Activated CD8-positive, alpha-beta T cell treated with anti-CD3 and anti-CD28 coated beads for 36 hours (primary cell): ENCODE data around the gene CEP70. TPM values are rescaled to one million over a fixed set of nuclear protein-coding genes. Genes with fewer than 3 reads are reported as not detected.

ENCODE experiments used
- ATAC-seq: fragments of 200-7000 bp; cut with Tn5 transposase; one replicate; pipeline ENCODE4 v1.10.0; 2021; ENCODE audit warnings: mild to moderate bottlenecking, moderate library complexity
- CTCF ChIA-PET: fragments of 350-600 bp; sonication (Branson Sonifier 250); formaldehyde crosslinking; loops from one replicate; lab custom pipeline; 2021; ENCODE audit warnings: antibody characterized with exemption; lab: Charles Lee
- POLR2A ChIA-PET: fragments of 350-600 bp; sonication (Branson Sonifier 250); formaldehyde crosslinking; loops from one replicate; lab custom pipeline; 2021; ENCODE audit warnings: antibody characterized with exemption; lab: Charles Lee
- DNase-seq: peaks from one replicate; pipeline ENCODE4 v3.0.0-alpha.2; 2020
- H3K27ac Mint-ChIP-seq: one replicate; pipeline ENCODE4 v1.8.0; 2021; ENCODE audit warnings: mild to moderate bottlenecking, mixed read lengths
- H3K27me3 Mint-ChIP-seq: one replicate; pipeline ENCODE4 v1.8.0; 2021; ENCODE audit warnings: mixed read lengths
- H3K36me3 Mint-ChIP-seq: one replicate; pipeline ENCODE4 v1.8.0; 2021; ENCODE audit warnings: low read depth, mixed read lengths
- H3K4me1 Mint-ChIP-seq: one replicate; pipeline ENCODE4 v1.8.0; 2021; ENCODE audit warnings: low read depth, mixed read lengths
- H3K4me3 Mint-ChIP-seq: one replicate; pipeline ENCODE4 v1.8.0; 2021; ENCODE audit warnings: mild to moderate bottlenecking, moderate library complexity, mixed read lengths
- H3K9me3 Mint-ChIP-seq: one replicate; pipeline ENCODE4 v1.8.0; 2021; ENCODE audit warnings: mixed read lengths
- intact Hi-C: fragments of 100-400 bp; cut with micrococcal nuclease; formaldehyde crosslinking; loops from one replicate; pipeline ENCODE4 v1.10.0; 2022
- total RNA-seq, 2 experiments: library from RNA; stranded (reverse); gene quantifications; one replicate each; pipeline ENCODE4 v1.2.3, GENCODE V29; 2021
- TF ChIP-seq, protein P1 (sequence below): fragments of 200-600 bp; IDR thresholded peaks from one replicate; pipeline ENCODE4 v1.8.0; 2022; ENCODE audit warnings: antibody characterized with exemption, mild to moderate bottlenecking

CEP70 gene
- total RNA-seq, 2 experiments from 2014 or later: 11.5 to 14.8 TPM

DNA sequence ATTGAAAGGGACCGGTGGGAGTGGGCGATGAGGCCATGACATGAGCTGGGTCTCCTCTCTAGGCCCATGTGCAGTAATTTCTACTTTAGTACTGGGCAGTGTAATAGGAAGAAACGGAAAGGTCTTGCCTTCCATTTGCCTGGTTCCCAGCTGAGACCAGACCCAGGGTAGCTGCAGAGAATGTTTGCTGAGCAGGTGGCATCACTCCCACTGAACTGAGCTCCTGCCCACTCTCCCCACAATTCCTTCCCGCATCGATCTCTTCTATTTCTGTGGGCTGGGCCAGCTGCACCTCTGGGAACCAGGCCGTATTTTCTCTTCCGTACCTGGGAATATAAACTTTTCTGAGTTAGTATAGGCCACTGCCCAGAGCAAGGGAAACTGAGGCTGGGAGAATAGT, 143.9 kb downstream of the CEP70 start:
- Mint-ChIP-seq H3K4me3 (no peak overlapping the region), H3K9me3 (no peaks in the 10 kb centered on the region), H3K27ac (no peak overlapping the region), H3K36me3 (no peaks in the 10 kb centered on the region), H3K27me3 (no peaks in the 10 kb centered on the region), H3K4me1 (no peaks in the 10 kb centered on the region)
- intact Hi-C loops: no loop called here
- TF ChIP-seq, protein P1, sequence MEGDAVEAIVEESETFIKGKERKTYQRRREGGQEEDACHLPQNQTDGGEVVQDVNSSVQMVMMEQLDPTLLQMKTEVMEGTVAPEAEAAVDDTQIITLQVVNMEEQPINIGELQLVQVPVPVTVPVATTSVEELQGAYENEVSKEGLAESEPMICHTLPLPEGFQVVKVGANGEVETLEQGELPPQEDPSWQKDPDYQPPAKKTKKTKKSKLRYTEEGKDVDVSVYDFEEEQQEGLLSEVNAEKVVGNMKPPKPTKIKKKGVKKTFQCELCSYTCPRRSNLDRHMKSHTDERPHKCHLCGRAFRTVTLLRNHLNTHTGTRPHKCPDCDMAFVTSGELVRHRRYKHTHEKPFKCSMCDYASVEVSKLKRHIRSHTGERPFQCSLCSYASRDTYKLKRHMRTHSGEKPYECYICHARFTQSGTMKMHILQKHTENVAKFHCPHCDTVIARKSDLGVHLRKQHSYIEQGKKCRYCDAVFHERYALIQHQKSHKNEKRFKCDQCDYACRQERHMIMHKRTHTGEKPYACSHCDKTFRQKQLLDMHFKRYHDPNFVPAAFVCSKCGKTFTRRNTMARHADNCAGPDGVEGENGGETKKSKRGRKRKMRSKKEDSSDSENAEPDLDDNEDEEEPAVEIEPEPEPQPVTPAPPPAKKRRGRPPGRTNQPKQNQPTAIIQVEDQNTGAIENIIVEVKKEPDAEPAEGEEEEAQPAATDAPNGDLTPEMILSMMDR: no peak
- ChIA-PET POLR2A (no interaction called here), CTCF (interaction anchor here (1.2 kb wide), 2 partner anchors 32 to 486 kb away, joined by 3 read pairs; no protein-coding TSS in a partner anchor)
- ATAC-seq (no peak), DNase-seq (no peak)

DNA sequence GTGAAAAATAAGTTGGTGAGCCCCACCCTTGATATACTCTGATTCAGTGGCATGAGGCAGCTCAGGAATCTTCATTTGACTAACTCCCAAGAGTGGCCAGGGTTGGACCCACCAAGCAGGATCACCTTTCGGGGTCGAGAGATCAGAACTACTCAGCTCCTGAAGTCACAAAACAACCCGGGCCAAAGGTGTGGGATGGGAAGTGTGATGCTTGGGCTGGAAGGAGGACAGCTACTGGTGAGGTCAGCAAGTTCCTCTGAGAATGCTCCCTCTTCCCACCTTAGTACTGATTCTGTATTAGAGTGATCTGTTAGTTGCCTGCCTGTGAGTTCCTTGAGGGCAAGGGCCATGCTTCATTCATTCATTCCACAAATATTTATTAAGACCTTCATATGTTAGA, 144.6 kb downstream of the CEP70 start:
- H3K27ac Mint-ChIP-seq: no peak overlapping the region
- no peaks in the 10 kb centered on the region for H3K4me1 Mint-ChIP-seq
- H3K27me3 Mint-ChIP-seq: no peaks in the 10 kb centered on the region
- ChIA-PET POLR2A (no interaction called here), CTCF (interaction anchor here (1.2 kb wide), 1 partner anchor 32 kb away, joined by 3 read pairs; no protein-coding TSS in a partner anchor)
- no peaks in the 10 kb centered on the region for H3K36me3 Mint-ChIP-seq
- TF ChIP-seq, protein P1: no peak
- intact Hi-C loops: no loop called here
- H3K4me3 Mint-ChIP-seq: no peak overlapping the region
- ATAC-seq (no peak), DNase-seq (no peak)
- no peaks in the 10 kb centered on the region for H3K9me3 Mint-ChIP-seq

DNA sequence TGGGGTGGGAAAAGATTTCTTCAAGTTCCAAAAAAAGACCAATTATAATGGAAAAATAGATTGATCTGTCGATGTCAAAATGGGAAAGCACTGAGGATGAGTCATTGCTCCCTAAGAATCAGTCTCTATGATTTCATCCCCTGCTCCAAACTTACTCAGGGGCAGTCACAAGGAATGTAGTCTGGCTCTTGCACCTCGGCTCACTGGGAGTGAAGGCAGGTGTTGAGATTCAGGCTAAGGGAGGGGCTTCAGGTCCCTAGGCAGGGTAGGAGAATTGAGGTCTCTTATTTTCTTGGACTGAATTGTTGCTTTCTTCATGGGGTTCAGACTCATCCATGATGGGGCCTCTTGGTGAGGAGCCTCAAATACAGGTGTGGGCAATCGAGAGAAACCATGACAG, 145.4 kb downstream of the CEP70 start:
- intact Hi-C loops: no loop called here
- Mint-ChIP-seq H3K36me3 (no peaks in the 10 kb centered on the region), H3K27ac (no peak overlapping the region), H3K4me1 (no peaks in the 10 kb centered on the region), H3K27me3 (no peaks in the 10 kb centered on the region), H3K9me3 (no peaks in the 10 kb centered on the region), H3K4me3 (no peak overlapping the region)
- no peak for DNase-seq
- CTCF ChIA-PET: no interaction called here
- TF ChIP-seq, protein P1: no peak
- POLR2A ChIA-PET: interaction anchor here (0.7 kb wide), 1 partner anchor 228 kb away, joined by 4 read pairs; no protein-coding TSS in a partner anchor
- no peak for ATAC-seq

DNA sequence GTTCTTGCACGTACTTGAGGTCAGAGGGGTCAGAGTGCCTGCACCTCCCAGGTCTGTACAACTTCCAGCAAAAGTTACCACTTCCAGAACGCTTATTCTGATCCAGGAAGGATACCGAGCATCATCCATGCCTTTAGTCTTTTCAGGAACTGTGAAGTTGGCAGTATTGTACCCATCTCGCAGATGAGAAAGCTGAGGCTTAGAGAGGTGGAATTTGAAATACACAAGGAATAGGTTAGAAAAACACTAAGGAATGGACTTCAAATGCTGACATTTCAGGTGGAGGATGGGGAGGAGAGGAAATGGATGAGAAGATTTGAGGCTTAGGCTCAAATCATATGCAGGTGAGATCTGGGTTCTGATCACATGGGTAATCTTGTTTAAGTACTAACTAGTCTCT, 148.4 kb downstream of the CEP70 start:
- no peaks in the 10 kb centered on the region for H3K27me3 Mint-ChIP-seq
- CTCF ChIA-PET: interaction anchor here (1.6 kb wide), 1 partner anchor 34 kb away, joined by 4 read pairs; no protein-coding TSS in a partner anchor
- ATAC-seq (no peak), DNase-seq (no peak)
- no peaks in the 10 kb centered on the region for H3K4me1 Mint-ChIP-seq
- intact Hi-C loops: no loop called here
- H3K36me3 Mint-ChIP-seq: no peaks in the 10 kb centered on the region
- TF ChIP-seq, protein P1: no peak
- H3K27ac Mint-ChIP-seq: no peak overlapping the region
- H3K9me3 Mint-ChIP-seq: no peaks in the 10 kb centered on the region
- POLR2A ChIA-PET: no interaction called here
- no peak overlapping the region for H3K4me3 Mint-ChIP-seq

DNA sequence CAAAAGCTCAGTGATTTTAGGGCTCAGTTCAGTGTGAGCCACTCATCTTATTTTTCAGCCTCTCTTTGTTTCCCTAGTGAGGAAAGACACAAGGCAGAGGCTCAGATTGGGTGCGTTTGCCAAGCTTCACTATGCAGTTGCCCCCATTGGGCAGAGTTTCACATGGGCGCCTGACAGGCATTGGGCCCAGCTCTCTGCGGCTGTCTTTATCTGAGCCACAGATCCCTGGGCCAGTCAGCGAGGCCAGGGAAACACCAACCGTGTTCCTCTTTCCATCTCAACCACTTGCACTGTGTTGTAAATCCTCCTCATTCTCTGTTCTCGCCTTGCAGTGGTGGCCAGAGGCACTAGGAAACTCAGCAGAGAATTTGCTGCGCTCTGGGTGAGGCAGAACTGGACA, 148.8 kb downstream of the CEP70 start:
- CTCF ChIA-PET: interaction anchor here (0.8 to 1.6 kb wide), 2 partner anchors 28 to 34 kb away, joined by 4 to 5 read pairs; no protein-coding TSS in a partner anchor
- DNase-seq (no peak), ATAC-seq (no peak)
- H3K36me3 Mint-ChIP-seq: no peaks in the 10 kb centered on the region
- H3K4me1 Mint-ChIP-seq: no peaks in the 10 kb centered on the region
- H3K27ac Mint-ChIP-seq: no peak overlapping the region
- POLR2A ChIA-PET: no interaction called here
- no peaks in the 10 kb centered on the region for H3K9me3 Mint-ChIP-seq
- intact Hi-C loops: no loop called here
- H3K4me3 Mint-ChIP-seq: no peak overlapping the region
- H3K27me3 Mint-ChIP-seq: no peaks in the 10 kb centered on the region
- TF ChIP-seq, protein P1: no peak

Other genes starting within 250 kb of the CEP70 start
- under 1 TPM in 1 of 2 experiments, not detected in 1; 0.07 TPM for gene MRAS, start 245.7 kb downstream of the CEP70 start, total RNA-seq
- gene ESYT3, start 159.6 kb downstream of the CEP70 start, total RNA-seq: under 1 TPM; 0.09 to 0.16 TPM
- 1 to 10 TPM; 6.0 TPM for gene FAIM, start 14.5 kb upstream of the CEP70 start, total RNA-seq
- gene PIK3CB, start 240.7 kb upstream of the CEP70 start, total RNA-seq: 10 to 100 TPM; 12.4 to 13.4 TPM